Activated T-cell treated with anti-CD3 and anti-CD28 coated beads, Interleukin-2, amount 50 U/mL, for 72 hours (primary cell): Measurements from ENCODE around the gene CHAT. TPM values are rescaled to one million over a fixed set of nuclear protein-coding genes. Genes with fewer than 3 reads are reported as not detected.

Source experiments
- ATAC-seq, 2 donors: fragments of 150-1000 bp; cut with Tn5 transposase; replicated peaks in 1 of 2; 2 replicates each; pipeline ENCODE4 v1.10.0; 2021; ENCODE audit warnings: moderate library complexity in 2 of 2, mild to moderate bottlenecking in 1 of 2
- DNase-seq, 2 donors: peaks; one replicate each; pipeline ENCODE4 v3.0.0; 2021 to 2022; ENCODE audit warnings: mixed read lengths in 1 of 2
- H3K27ac Mint-ChIP-seq: one replicate; pipeline ENCODE4 v1.8.0; 2022; ENCODE audit warnings: mild to moderate bottlenecking, moderate library complexity, mixed read lengths
- H3K27me3 Mint-ChIP-seq: one replicate; pipeline ENCODE4 v1.8.0; 2022; ENCODE audit warnings: low read depth, mixed read lengths
- H3K36me3 Mint-ChIP-seq, 2 donors: one replicate each; pipeline ENCODE4 v1.8.0; 2022; ENCODE audit warnings: mixed read lengths in 2 of 2, mild to moderate bottlenecking in 1 of 2; ENCODE audit not compliant: insufficient read depth in 2 of 2
- H3K4me1 Mint-ChIP-seq: one replicate; pipeline ENCODE4 v1.8.0; 2022; ENCODE audit warnings: low read depth, mixed read lengths
- H3K4me3 Mint-ChIP-seq, 2 donors: one replicate each; pipeline ENCODE4 v1.8.0; 2022; ENCODE audit warnings: mild to moderate bottlenecking in 2 of 2, mixed read lengths in 2 of 2, moderate library complexity in 2 of 2
- H3K9me3 Mint-ChIP-seq, 2 donors: one replicate each; pipeline ENCODE4 v1.8.0; 2022; ENCODE audit warnings: mixed read lengths in 2 of 2
- total RNA-seq, 2 donors: library from RNA; stranded (reverse); gene quantifications; one replicate each; pipeline ENCODE4 v1.2.3, GENCODE V29; 2022

CHAT gene
- total RNA-seq, 2 donors from 2014 or later = 0.14 TPM; not detected in 1

DNA sequence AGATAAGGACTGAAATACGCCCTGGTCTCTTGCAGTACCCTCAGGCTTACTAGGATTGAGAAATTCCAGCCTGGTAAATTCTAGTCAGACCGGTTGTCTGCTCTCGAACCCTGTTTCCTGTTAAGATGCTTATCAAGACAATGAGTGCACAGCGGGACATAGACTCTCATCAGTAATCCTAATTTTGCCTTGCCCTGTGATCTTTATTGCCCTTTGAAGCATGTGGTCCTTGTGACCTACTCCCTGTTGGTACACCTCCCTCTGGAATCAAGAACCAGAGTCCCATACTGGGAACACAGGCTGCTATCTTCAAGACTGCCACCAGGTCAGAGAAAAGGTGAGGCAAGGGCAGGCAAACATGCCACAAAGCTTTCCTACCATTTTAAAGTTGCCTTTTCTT, 72.8 kb downstream of the CHAT start:
- DNase-seq = no peak
- Mint-ChIP-seq H3K27ac (no peak overlapping the region), H3K4me3 (no peak overlapping the region), H3K9me3 (peaks cover 2 to 3% of the 10 kb centered on the region in 2 donors), H3K36me3 (peaks cover 0 to 4% of the 10 kb centered on the region in 2 donors), H3K4me1 (peaks cover 6% of the 10 kb centered on the region), H3K27me3 (peaks cover 42% of the 10 kb centered on the region)
- ATAC-seq = no peak

DNA sequence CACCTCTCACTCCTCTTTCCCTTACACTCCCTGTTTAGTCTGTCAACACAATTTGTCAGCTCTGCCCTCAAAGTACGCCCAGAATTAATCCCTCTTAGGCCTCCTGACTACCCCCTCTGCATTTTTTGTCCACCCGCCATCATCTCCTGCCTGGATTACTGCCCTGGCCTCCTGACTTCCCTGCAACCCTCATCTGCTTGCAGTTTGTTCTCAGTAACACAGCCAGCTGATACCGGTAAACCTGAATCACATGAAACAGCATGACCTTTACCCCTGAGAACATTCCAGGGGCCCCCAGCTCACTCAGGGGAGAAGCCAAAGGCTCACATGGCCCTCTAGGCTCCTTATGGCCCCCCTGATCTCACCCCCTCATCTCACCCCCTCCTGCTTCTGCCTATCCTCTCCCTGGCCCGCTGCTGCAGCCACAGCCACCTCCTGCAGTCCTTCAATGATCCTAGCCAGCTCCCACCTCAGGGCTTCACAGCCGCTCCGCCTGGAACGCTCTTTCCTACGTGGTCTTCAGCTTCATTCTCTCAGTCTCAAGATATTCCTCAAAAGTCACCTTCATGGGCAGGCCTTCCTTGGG, 74.5 kb downstream of the CHAT start:
- Mint-ChIP-seq H3K27ac (no peak overlapping the region), H3K9me3 (peaks cover 1 to 2% of the 10 kb centered on the region in 2 donors), H3K27me3 (peaks cover 55% of the 10 kb centered on the region), H3K4me1 (peaks cover 6% of the 10 kb centered on the region), H3K36me3 (peaks cover 0 to 4% of the 10 kb centered on the region in 2 donors), H3K4me3 (no peak overlapping the region)
- no peak for DNase-seq
- ATAC-seq = no peak

- H3K36me3 Mint-ChIP-seq = peaks cover 0 to 4% of the 10 kb centered on the region in 2 donors
These were observed 75.1 kb downstream of the CHAT start for GRCh38 chr10:49688920-49689319.

GRCh38 chr10:49689882-49690510, 76.2 kb downstream of the CHAT start:
- Mint-ChIP-seq H3K4me1 (peaks cover 6% of the 10 kb centered on the region), H3K27ac (no peak overlapping the region), H3K9me3 (peaks cover 0 to under 1% of the 10 kb centered on the region in 2 donors), H3K36me3 (peaks cover 0 to 4% of the 10 kb centered on the region in 2 donors), H3K4me3 (no peak overlapping the region), H3K27me3 (peaks cover 60% of the 10 kb centered on the region)
- DNase-seq (no peak), ATAC-seq (no peak)

More at GRCh38 chr10:49688920-49689319, 75.1 kb downstream of the CHAT start:
- ATAC-seq (no peak), DNase-seq (no peak)
- H3K27me3 Mint-ChIP-seq = peaks cover 60% of the 10 kb centered on the region
- peaks cover 6% of the 10 kb centered on the region for H3K4me1 Mint-ChIP-seq
- no peak overlapping the region for H3K27ac Mint-ChIP-seq
- no peak overlapping the region for H3K4me3 Mint-ChIP-seq
- peaks cover 1 to 2% of the 10 kb centered on the region in 2 donors for H3K9me3 Mint-ChIP-seq

DNA sequence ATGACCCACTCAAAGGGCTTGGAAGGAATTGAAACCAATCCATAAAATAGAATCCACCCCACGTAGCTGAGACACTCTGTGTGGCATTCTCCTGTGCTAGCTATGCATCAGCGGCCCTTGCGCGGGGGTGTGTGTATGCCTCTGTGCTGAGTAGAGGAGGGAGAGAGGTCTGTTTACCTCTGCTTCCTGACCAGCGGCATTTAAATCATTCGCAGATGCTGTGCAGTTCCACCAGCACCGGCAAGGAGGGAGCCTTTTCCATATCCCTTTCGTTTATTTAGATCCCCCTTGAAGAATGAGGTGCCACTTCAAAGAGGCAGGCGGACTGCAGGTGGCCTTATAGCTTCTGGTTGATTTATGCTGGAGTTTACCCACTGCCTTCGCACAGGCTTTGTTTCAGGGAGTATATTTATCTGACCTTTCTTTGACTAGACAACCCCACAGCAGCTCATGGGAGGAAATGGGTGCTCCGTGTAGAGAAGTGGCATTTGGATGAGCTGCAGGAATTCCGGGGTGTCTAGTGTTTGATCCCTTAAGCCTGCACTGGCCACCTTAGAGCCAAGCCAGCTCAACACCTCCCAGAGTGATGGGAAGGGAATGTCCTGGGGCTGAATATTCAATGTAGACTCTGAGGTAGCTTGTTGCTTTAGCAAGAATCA, 77.0 kb downstream of the CHAT start:
- DNase-seq = no peak
- Mint-ChIP-seq H3K9me3 (no peaks in the 10 kb centered on the region), H3K36me3 (peaks cover 0 to 4% of the 10 kb centered on the region in 2 donors), H3K4me3 (no peak overlapping the region), H3K27ac (no peak overlapping the region), H3K4me1 (peaks cover 6% of the 10 kb centered on the region), H3K27me3 (peaks cover 60% of the 10 kb centered on the region)
- ATAC-seq = no peak

GRCh38 chr10:49691588-49691987, 77.8 kb downstream of the CHAT start:
- Mint-ChIP-seq H3K27me3 (peaks cover 60% of the 10 kb centered on the region), H3K27ac (no peak overlapping the region), H3K4me3 (no peak overlapping the region), H3K4me1 (peaks cover 6% of the 10 kb centered on the region), H3K36me3 (peaks cover 0 to 4% of the 10 kb centered on the region in 2 donors), H3K9me3 (no peaks in the 10 kb centered on the region)
- DNase-seq (no peak), ATAC-seq (no peak)

GRCh38 chr10:49694466-49694865, 80.6 kb downstream of the CHAT start:
- no peak for ATAC-seq
- H3K9me3 Mint-ChIP-seq = no peaks in the 10 kb centered on the region
- H3K36me3 Mint-ChIP-seq = no peaks in the 10 kb centered on the region
- no peak overlapping the region for H3K4me3 Mint-ChIP-seq
- H3K4me1 Mint-ChIP-seq = no peaks in the 10 kb centered on the region
- no peak overlapping the region for H3K27ac Mint-ChIP-seq
- H3K27me3 Mint-ChIP-seq = peaks cover 38% of the 10 kb centered on the region
- DNase-seq = no peak

GRCh38 chr10:49696311-49696710, 82.5 kb downstream of the CHAT start:
- H3K4me3 Mint-ChIP-seq = no peak overlapping the region
- no peaks in the 10 kb centered on the region for H3K36me3 Mint-ChIP-seq
- H3K27ac Mint-ChIP-seq = no peak overlapping the region
- no peak for ATAC-seq
- H3K4me1 Mint-ChIP-seq = no peaks in the 10 kb centered on the region
- no peak for DNase-seq
- no peaks in the 10 kb centered on the region for H3K9me3 Mint-ChIP-seq
- peaks cover 20% of the 10 kb centered on the region for H3K27me3 Mint-ChIP-seq

GRCh38 chr10:49698679-49699078, 84.8 kb downstream of the CHAT start:
- ATAC-seq = no peak
- H3K4me3 Mint-ChIP-seq = no peak overlapping the region
- H3K27me3 Mint-ChIP-seq = peaks cover 2% of the 10 kb centered on the region
- H3K36me3 Mint-ChIP-seq = no peaks in the 10 kb centered on the region
- no peak for DNase-seq
- H3K4me1 Mint-ChIP-seq = no peaks in the 10 kb centered on the region
- H3K27ac Mint-ChIP-seq = no peak overlapping the region
- H3K9me3 Mint-ChIP-seq = peaks cover 0 to 2% of the 10 kb centered on the region in 2 donors

- H3K4me3 Mint-ChIP-seq = no peak overlapping the region
- H3K9me3 Mint-ChIP-seq = peaks cover 0 to 4% of the 10 kb centered on the region in 2 donors
- DNase-seq (no peak), ATAC-seq (no peak)
- H3K36me3 Mint-ChIP-seq = no peaks in the 10 kb centered on the region
- H3K4me1 Mint-ChIP-seq = no peaks in the 10 kb centered on the region
- H3K27ac Mint-ChIP-seq = no peak overlapping the region
- H3K27me3 Mint-ChIP-seq = no peaks in the 10 kb centered on the region
These were observed 86.4 kb downstream of the CHAT start for GRCh38 chr10:49700211-49700610.

- DNase-seq (no peak), ATAC-seq (no peak)
- H3K36me3 Mint-ChIP-seq = no peaks in the 10 kb centered on the region
- H3K4me3 Mint-ChIP-seq = no peak overlapping the region
- H3K27ac Mint-ChIP-seq = no peak overlapping the region
- H3K9me3 Mint-ChIP-seq = peaks cover 0 to 4% of the 10 kb centered on the region in 2 donors
- no peaks in the 10 kb centered on the region for H3K4me1 Mint-ChIP-seq
- H3K27me3 Mint-ChIP-seq = no peaks in the 10 kb centered on the region
These were observed 87.2 kb downstream of the CHAT start for GRCh38 chr10:49700997-49701396.

- H3K27ac Mint-ChIP-seq = no peak overlapping the region
- H3K4me3 Mint-ChIP-seq = no peak overlapping the region
These were observed 93.7 kb downstream of the CHAT start for GRCh38 chr10:49707585-49707984.

DNA sequence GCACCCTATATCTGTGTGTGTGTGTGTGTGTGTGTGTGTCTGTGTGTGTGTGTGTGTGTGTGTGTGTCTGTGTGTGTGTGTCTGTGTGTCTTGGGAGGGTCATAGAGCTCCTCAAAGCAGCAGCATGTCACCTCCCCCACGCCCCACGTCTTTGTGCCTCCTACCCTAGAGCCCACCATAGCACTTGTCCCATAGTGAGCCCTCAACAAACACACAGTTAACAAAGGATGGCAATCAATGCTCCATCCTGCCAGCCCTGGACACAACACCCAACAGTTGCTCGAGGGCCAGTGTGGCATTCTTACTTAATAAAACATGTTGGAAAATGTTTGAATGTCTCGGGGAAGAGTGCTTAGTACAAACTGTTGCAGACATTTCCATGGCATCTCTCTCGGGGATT, 96.1 kb downstream of the CHAT start:
- Mint-ChIP-seq H3K4me3 (no peak overlapping the region), H3K4me1 (no peaks in the 10 kb centered on the region), H3K36me3 (no peaks in the 10 kb centered on the region), H3K27me3 (no peaks in the 10 kb centered on the region), H3K9me3 (peaks cover 2% of the 10 kb centered on the region in 2 donors), H3K27ac (no peak overlapping the region)
- DNase-seq (no peak), ATAC-seq (no peak)

More at GRCh38 chr10:49707585-49707984, 93.7 kb downstream of the CHAT start:
- DNase-seq (no peak), ATAC-seq (no peak)
- Mint-ChIP-seq H3K27me3 (no peaks in the 10 kb centered on the region), H3K4me1 (no peaks in the 10 kb centered on the region), H3K9me3 (peaks cover 0 to 2% of the 10 kb centered on the region in 2 donors), H3K36me3 (no peaks in the 10 kb centered on the region)
